Measurements from ENCODE around the gene FILIP1.
"Not testable (repeated sequence)": the region's sequence is repeated elsewhere in the genome, so short reads cannot be mapped to it uniquely, and the experiment has no call there.

Gene FILIP1

GRCh38 chr6:75419980-75420379 lies 73.6 kb downstream of the FILIP1 start:
- Mint-ChIP-seq H3K27ac (ENCODE audit: low read depth) (no peak overlapping the region), H3K4me1 (peaks cover 3% of the 10 kb centered on the region), H3K9me3 (no peaks in the 10 kb centered on the region), H3K4me3 (no peak overlapping the region), H3K36me3 (ENCODE audit: insufficient read depth) (no peaks in the 10 kb centered on the region), H3K27me3 (peaks cover 15% of the 10 kb centered on the region)
- ATAC-seq (replicated peaks; ENCODE audit: extremely low read depth, poor library complexity, severe bottlenecking) (no peak), DNase-seq (ENCODE audit: low spot score in 2 of 2) (no peak)

GRCh38 chr6:75419416-75419815 lies 74.2 kb downstream of the FILIP1 start:
- H3K27me3 Mint-ChIP-seq: peaks cover 20% of the 10 kb centered on the region

GRCh38 chr6:75418233-75418632 lies 75.4 kb downstream of the FILIP1 start:
- no peaks in the 10 kb centered on the region for H3K36me3 Mint-ChIP-seq (ENCODE audit: insufficient read depth)
- H3K4me1 Mint-ChIP-seq: no peaks in the 10 kb centered on the region
- no peak overlapping the region for H3K27ac Mint-ChIP-seq (ENCODE audit: low read depth)
- H3K9me3 Mint-ChIP-seq: no peaks in the 10 kb centered on the region
- H3K27me3 Mint-ChIP-seq: peaks cover 32% of the 10 kb centered on the region
- H3K4me3 Mint-ChIP-seq: no peak overlapping the region
- no peak for DNase-seq (ENCODE audit: low spot score in 2 of 2)
- no peak for ATAC-seq (replicated peaks; ENCODE audit: extremely low read depth, poor library complexity, severe bottlenecking)

More at GRCh38 chr6:75419416-75419815, 74.2 kb downstream of the FILIP1 start:
- Mint-ChIP-seq H3K27ac (ENCODE audit: low read depth) (no peak overlapping the region), H3K9me3 (no peaks in the 10 kb centered on the region), H3K4me1 (no peaks in the 10 kb centered on the region), H3K4me3 (no peak overlapping the region), H3K36me3 (ENCODE audit: insufficient read depth) (no peaks in the 10 kb centered on the region)
- ATAC-seq (replicated peaks; ENCODE audit: extremely low read depth, poor library complexity, severe bottlenecking) (no peak), DNase-seq (ENCODE audit: low spot score in 2 of 2) (no peak)

DNA sequence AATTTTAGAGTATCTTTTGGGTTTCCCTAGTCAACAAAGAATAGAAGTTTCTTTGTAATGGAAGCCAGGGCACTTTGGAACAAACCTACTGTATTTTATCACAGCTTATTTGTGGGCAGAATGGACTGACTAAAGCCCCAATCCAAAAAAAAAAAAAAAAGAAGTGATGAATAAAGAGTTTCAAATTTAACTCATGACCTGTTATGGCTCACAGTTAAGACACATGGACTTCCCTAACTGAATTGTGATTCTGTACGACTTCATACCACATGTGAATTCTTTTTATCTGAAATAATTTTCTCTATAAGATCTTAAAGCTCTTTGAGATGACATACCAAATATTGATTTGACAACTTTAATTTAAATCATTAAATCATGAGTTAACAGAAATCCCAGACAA lies 77.2 kb downstream of the FILIP1 start:
- Mint-ChIP-seq H3K36me3 (ENCODE audit: insufficient read depth) (no peaks in the 10 kb centered on the region), H3K27ac (ENCODE audit: low read depth) (no peak overlapping the region)

GRCh38 chr6:75415804-75416203 lies 77.8 kb downstream of the FILIP1 start:
- no peak overlapping the region for H3K27ac Mint-ChIP-seq (ENCODE audit: low read depth)
- no peak overlapping the region for H3K4me3 Mint-ChIP-seq
- no peaks in the 10 kb centered on the region for H3K9me3 Mint-ChIP-seq
- no peak for ATAC-seq (replicated peaks; ENCODE audit: extremely low read depth, poor library complexity, severe bottlenecking)
- H3K27me3 Mint-ChIP-seq: peaks cover 52% of the 10 kb centered on the region
- H3K4me1 Mint-ChIP-seq: no peaks in the 10 kb centered on the region
- no peak for DNase-seq (ENCODE audit: low spot score in 2 of 2)
- H3K36me3 Mint-ChIP-seq (ENCODE audit: insufficient read depth): peaks cover 1% of the 10 kb centered on the region

More for the DNA sequence above, 77.2 kb downstream of the FILIP1 start:
- H3K9me3 Mint-ChIP-seq: no peaks in the 10 kb centered on the region
- ATAC-seq (replicated peaks; ENCODE audit: extremely low read depth, poor library complexity, severe bottlenecking): no peak
- peaks cover 50% of the 10 kb centered on the region for H3K27me3 Mint-ChIP-seq
- H3K4me1 Mint-ChIP-seq: no peaks in the 10 kb centered on the region
- H3K4me3 Mint-ChIP-seq: no peak overlapping the region
- DNase-seq (ENCODE audit: low spot score in 2 of 2): no peak

- Mint-ChIP-seq H3K27me3 (peaks cover 52% of the 10 kb centered on the region), H3K36me3 (ENCODE audit: insufficient read depth) (peaks cover 3% of the 10 kb centered on the region), H3K27ac (ENCODE audit: low read depth) (no peak overlapping the region), H3K9me3 (no peaks in the 10 kb centered on the region), H3K4me1 (peaks cover 5% of the 10 kb centered on the region), H3K4me3 (no peak overlapping the region)
- DNase-seq (ENCODE audit: low spot score in 2 of 2) (no peak), ATAC-seq (replicated peaks; ENCODE audit: extremely low read depth, poor library complexity, severe bottlenecking) (no peak)
These were observed 79.1 kb downstream of the FILIP1 start for GRCh38 chr6:75414445-75415021.

GRCh38 chr6:75412969-75413662 lies 80.5 kb downstream of the FILIP1 start:
- Mint-ChIP-seq H3K36me3 (ENCODE audit: insufficient read depth) (peaks cover 3% of the 10 kb centered on the region), H3K27ac (ENCODE audit: low read depth) (no peak overlapping the region), H3K27me3 (peaks cover 47% of the 10 kb centered on the region), H3K4me3 (no peak overlapping the region), H3K9me3 (no peaks in the 10 kb centered on the region), H3K4me1 (peaks cover 5% of the 10 kb centered on the region)
- no peak for ATAC-seq (replicated peaks; ENCODE audit: extremely low read depth, poor library complexity, severe bottlenecking)
- DNase-seq (ENCODE audit: low spot score in 2 of 2): no peak

DNA sequence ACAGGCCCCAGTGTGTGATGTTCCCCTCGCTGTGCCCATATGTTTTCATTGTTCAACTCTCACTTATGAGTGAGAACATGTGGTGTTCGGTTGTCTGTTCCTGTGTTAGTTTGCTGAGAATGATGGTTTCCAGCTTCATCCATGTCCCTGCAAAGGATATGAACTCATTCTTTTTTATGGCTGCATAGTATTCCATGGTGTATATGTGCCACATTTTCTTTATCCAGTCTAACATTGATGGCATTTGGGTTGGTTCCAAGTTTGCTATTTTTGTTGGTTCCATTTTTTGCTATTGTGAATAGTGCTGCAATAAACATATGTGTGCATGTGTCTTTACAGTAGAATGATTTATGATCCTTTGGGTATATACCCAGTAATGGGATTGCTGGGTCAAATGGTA lies 83.0 kb downstream of the FILIP1 start:
- DNase-seq (ENCODE audit: low spot score in 2 of 2); ATAC-seq (replicated peaks; ENCODE audit: extremely low read depth, poor library complexity, severe bottlenecking); H3K4me3 Mint-ChIP-seq; H3K27ac Mint-ChIP-seq (ENCODE audit: low read depth); H3K36me3 Mint-ChIP-seq (ENCODE audit: insufficient read depth); H3K4me1 Mint-ChIP-seq; H3K9me3 Mint-ChIP-seq: not testable (repeated sequence)
- H3K27me3 Mint-ChIP-seq: peaks cover 40% of the 10 kb centered on the region

- H3K27me3 Mint-ChIP-seq: peaks cover 37% of the 10 kb centered on the region
- H3K27ac Mint-ChIP-seq (ENCODE audit: low read depth): no peak overlapping the region
- H3K36me3 Mint-ChIP-seq (ENCODE audit: insufficient read depth): peaks cover 3% of the 10 kb centered on the region
- H3K4me3 Mint-ChIP-seq: no peak overlapping the region
- H3K4me1 Mint-ChIP-seq: peaks cover 5% of the 10 kb centered on the region
- ATAC-seq (replicated peaks; ENCODE audit: extremely low read depth, poor library complexity, severe bottlenecking) (no peak), DNase-seq (ENCODE audit: low spot score in 2 of 2) (no peak)
- H3K9me3 Mint-ChIP-seq: no peaks in the 10 kb centered on the region
These were observed 83.7 kb downstream of the FILIP1 start for GRCh38 chr6:75409928-75410327.

DNA sequence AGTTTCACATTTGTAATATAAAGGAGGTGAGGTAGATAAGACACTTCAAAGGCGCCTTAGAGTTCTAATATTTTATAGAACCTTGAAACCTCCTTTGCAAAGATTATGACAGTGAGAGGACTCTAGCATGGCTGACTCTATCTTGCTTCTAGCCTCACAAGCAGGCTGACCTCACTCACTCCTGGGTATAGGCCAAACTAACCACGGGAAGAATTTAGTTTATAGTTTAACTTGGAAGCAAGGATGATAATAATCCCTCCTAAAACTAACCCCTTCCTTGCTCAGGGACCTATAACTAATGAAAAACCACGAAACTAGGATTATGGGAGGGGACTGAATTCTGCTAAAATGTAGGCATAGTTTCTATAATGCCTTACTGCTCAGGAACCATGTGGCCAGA lies 84.3 kb downstream of the FILIP1 start:
- H3K4me3 Mint-ChIP-seq: no peak overlapping the region
- DNase-seq (ENCODE audit: low spot score in 2 of 2) (no peak), ATAC-seq (replicated peaks; ENCODE audit: extremely low read depth, poor library complexity, severe bottlenecking) (no peak)
- no peak overlapping the region for H3K27ac Mint-ChIP-seq (ENCODE audit: low read depth)
- H3K27me3 Mint-ChIP-seq: peaks cover 30% of the 10 kb centered on the region
- H3K36me3 Mint-ChIP-seq (ENCODE audit: insufficient read depth): peaks cover 3% of the 10 kb centered on the region
- H3K4me1 Mint-ChIP-seq: peaks cover 5% of the 10 kb centered on the region
- no peaks in the 10 kb centered on the region for H3K9me3 Mint-ChIP-seq

DNA sequence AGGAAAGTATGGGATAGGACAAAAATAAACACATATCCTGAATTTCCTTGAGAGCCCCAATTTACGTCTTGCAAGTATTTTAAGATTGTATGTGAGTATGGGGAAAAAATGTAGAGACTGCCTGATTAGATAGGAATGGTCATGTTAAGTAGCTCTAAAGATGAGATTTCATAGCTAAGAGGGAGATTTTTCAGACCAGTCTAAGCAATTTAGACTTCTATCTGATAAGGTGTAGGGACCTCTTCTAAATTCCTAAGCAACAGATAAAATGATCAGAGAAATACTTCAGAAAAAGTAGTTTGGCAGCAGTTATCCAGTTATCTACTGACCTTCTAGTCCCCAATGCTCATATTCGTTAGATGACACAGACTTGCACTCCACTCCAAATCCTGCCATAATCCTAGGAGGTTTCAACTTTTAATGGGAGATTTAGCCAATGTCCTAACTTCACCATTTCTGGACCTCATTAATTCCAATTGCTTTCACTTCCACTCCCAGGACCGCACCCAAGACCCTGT lies 90.0 kb downstream of the FILIP1 start:
- no peak overlapping the region for H3K4me3 Mint-ChIP-seq
- ATAC-seq (replicated peaks; ENCODE audit: extremely low read depth, poor library complexity, severe bottlenecking) (no peak), DNase-seq (ENCODE audit: low spot score in 2 of 2) (no peak)
- H3K9me3 Mint-ChIP-seq: no peaks in the 10 kb centered on the region
- H3K27me3 Mint-ChIP-seq: no peaks in the 10 kb centered on the region
- H3K36me3 Mint-ChIP-seq (ENCODE audit: insufficient read depth): no peaks in the 10 kb centered on the region
- no peaks in the 10 kb centered on the region for H3K4me1 Mint-ChIP-seq
- H3K27ac Mint-ChIP-seq (ENCODE audit: low read depth): no peak overlapping the region

DNA sequence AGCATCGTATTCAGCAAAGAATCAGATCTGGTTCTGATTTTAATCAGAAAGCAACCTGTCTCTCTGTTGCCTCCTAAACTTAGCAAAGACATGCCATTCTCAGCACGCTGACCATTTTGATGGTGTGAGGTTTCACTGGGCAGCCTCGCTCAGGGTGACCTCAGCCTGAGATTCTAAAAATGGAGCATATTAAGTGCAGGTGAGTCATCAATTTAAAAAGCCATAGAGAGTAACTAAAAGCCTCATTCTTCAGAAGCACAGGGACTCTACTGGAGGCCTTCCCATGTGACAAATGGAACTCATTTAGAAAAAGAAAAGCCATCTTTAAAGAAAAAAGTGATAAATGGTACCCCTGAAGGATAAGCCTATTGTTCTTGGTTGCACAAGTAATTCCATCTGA lies 91.3 kb downstream of the FILIP1 start:
- no peaks in the 10 kb centered on the region for H3K9me3 Mint-ChIP-seq
- H3K4me1 Mint-ChIP-seq: no peaks in the 10 kb centered on the region
- no peaks in the 10 kb centered on the region for H3K27me3 Mint-ChIP-seq
- no peaks in the 10 kb centered on the region for H3K36me3 Mint-ChIP-seq (ENCODE audit: insufficient read depth)
- ATAC-seq (replicated peaks; ENCODE audit: extremely low read depth, poor library complexity, severe bottlenecking) (no peak), DNase-seq (ENCODE audit: low spot score in 2 of 2) (no peak)
- H3K27ac Mint-ChIP-seq (ENCODE audit: low read depth): no peak overlapping the region
- H3K4me3 Mint-ChIP-seq: no peak overlapping the region
